Karpas-422 (cell line): ENCODE measurements around the gene TGFBI. TPM values are rescaled to one million over a fixed set of nuclear protein-coding genes. Genes with fewer than 3 reads are reported as not detected.

ENCODE experiments used
- DNase-seq: peaks from one replicate; pipeline ENCODE4 v3.0.0-alpha.2; 2015
- H2AFZ ChIP-seq: fragments of 200-600 bp; sonication (generic); 2 replicates; pipeline ENCODE4 v1.6.1; 2014; ENCODE audit warnings: antibody characterized with exemption, low read length, mixed read lengths
- H3K27ac ChIP-seq: fragments of 200-600 bp; sonication (generic); 2 replicates; pipeline ENCODE4 v1.5.1; 2014; ENCODE audit warnings: mild to moderate bottlenecking, low read length, moderate library complexity
- H3K27me3 ChIP-seq: fragments of 200-600 bp; sonication (generic); 2 replicates; pipeline ENCODE4 v1.6.1; 2014; ENCODE audit warnings: low read length, mixed read lengths
- H3K36me3 ChIP-seq: fragments of 200-600 bp; sonication (generic); 2 replicates; pipeline ENCODE4 v1.6.1; 2014; ENCODE audit warnings: low read length, mixed read lengths; ENCODE audit not compliant: insufficient read depth
- H3K4me1 ChIP-seq: fragments of 200-600 bp; sonication (generic); 2 replicates; pipeline ENCODE4 v1.6.1; 2014; ENCODE audit warnings: mild to moderate bottlenecking, low read length, mixed read lengths
- H3K4me2 ChIP-seq: fragments of 200-600 bp; sonication (generic); 2 replicates; pipeline ENCODE4 v1.6.1; 2014; ENCODE audit warnings: low read length, low read depth, mild to moderate bottlenecking; ENCODE audit not compliant: poor library complexity, severe bottlenecking
- H3K4me3 ChIP-seq: fragments of 200-600 bp; sonication (generic); 2 replicates; pipeline ENCODE4 v1.5.1; 2014; ENCODE audit warnings: mild to moderate bottlenecking, antibody characterized with exemption, low read length, mixed read lengths
- H3K79me2 ChIP-seq: fragments of 200-600 bp; sonication (generic); 2 replicates; pipeline ENCODE4 v1.6.1; 2014; ENCODE audit warnings: mild to moderate bottlenecking, low read length, mixed read lengths
- H3K9ac ChIP-seq: fragments of 200-600 bp; sonication (generic); 2 replicates; pipeline ENCODE4 v1.6.0; 2014; ENCODE audit warnings: low read length
- H3K9me2 ChIP-seq: fragments of 200-600 bp; sonication (generic), shearing (Covaris generic); replicated peaks from 2 replicates; pipeline ENCODE4 v1.6.0; 2014; ENCODE audit warnings: mild to moderate bottlenecking, low read length, moderate library complexity; ENCODE audit not compliant: insufficient read depth
- H3K9me3 ChIP-seq: fragments of 300-700, 200-600 bp; sonication (generic); 2 replicates; pipeline ENCODE4 v1.6.1; 2014; ENCODE audit warnings: low read length, mixed read lengths
- H4K20me1 ChIP-seq: fragments of 200-600 bp; sonication (generic); 2 replicates; pipeline ENCODE4 v1.6.1; 2014; ENCODE audit warnings: mild to moderate bottlenecking, antibody characterized with exemption, low read length, low read depth; ENCODE audit not compliant: insufficient read depth
- total RNA-seq: library from RNA; depleted of rRNA; stranded (reverse); fragments of >200 nt; shearing (Covaris generic); gene quantifications from 2 replicates; pipeline ENCODE4 v1.2.3, GENCODE V29; 2014; ENCODE audit warnings: low replicate concordance

The TGFBI gene
- total RNA-seq, 1 experiment from 2014 or later = not detected

DNA sequence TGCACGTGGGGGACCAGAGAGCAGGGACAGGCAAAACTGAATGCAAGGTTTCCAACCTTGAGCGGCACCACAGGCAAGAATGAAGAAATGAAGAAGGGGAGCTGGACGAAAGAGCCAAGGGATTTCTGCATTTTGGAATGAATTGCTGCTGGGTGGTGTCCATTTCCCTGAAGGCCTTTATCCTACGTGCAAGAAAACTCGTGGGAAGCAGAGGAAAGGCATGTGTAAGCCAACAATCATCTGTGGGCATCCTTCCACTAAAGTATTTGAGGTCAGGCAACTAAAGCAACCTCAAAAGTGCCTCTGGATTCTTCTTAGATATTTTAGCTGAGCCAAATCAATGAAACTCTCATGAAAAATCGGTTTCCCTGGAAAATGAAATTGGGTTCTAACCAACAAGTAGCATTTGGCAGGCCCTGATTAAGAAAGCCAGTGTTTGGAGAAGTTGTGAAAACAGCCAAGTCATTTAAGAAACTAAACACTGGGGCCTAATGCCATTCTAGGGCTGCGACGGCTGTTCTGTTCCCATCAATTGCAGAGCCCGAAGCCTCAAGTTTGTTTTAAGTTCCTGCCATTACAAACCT lies 4.7 kb upstream of the TGFBI start:
- no peak for DNase-seq
- Histone ChIP-seq H4K20me1 (no peaks in the 10 kb centered on the region), H3K9me2 (no peaks in the 10 kb centered on the region), H3K9me3 (no peaks in the 10 kb centered on the region), H3K27me3 (no peaks in the 10 kb centered on the region), H3K36me3 (no peaks in the 10 kb centered on the region), H3K4me3 (no peak overlapping the region), H3K4me1 (no peaks in the 10 kb centered on the region), H2AFZ (no peak overlapping the region), H3K9ac (no peak overlapping the region), H3K79me2 (no peaks in the 10 kb centered on the region), H3K4me2 (no peak overlapping the region), H3K27ac (no peak overlapping the region)

DNA sequence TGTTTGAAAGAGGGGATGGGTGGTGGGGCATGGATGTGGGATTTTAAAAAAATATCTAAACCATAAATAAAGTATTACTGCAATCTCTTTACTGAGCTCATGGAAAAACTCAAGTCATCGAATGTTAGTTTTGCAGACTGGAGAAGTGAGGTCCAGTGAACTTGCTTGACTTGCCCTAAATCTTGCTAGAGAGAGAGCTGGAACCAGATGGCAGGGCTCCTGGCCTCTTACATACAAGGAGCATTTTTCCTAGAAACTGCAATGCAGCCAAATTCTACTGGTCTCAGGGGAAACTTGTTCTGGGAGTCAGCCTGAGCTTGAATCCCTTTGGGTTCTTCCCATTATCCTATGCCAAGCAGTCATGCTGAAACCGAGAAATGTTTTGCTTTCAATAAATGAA lies 2.9 kb upstream of the TGFBI start:
- no peak overlapping the region for H3K4me2 ChIP-seq
- H3K9me3 ChIP-seq = no peaks in the 10 kb centered on the region
- no peaks in the 10 kb centered on the region for H3K9me2 ChIP-seq
- no peak overlapping the region for H3K27ac ChIP-seq
- no peak overlapping the region for H3K4me3 ChIP-seq
- DNase-seq = no peak
- H2AFZ ChIP-seq = no peak overlapping the region
- no peaks in the 10 kb centered on the region for H4K20me1 ChIP-seq
- H3K36me3 ChIP-seq = no peaks in the 10 kb centered on the region
- no peaks in the 10 kb centered on the region for H3K27me3 ChIP-seq
- H3K9ac ChIP-seq = no peak overlapping the region
- H3K79me2 ChIP-seq = no peaks in the 10 kb centered on the region
- H3K4me1 ChIP-seq = no peaks in the 10 kb centered on the region

DNA sequence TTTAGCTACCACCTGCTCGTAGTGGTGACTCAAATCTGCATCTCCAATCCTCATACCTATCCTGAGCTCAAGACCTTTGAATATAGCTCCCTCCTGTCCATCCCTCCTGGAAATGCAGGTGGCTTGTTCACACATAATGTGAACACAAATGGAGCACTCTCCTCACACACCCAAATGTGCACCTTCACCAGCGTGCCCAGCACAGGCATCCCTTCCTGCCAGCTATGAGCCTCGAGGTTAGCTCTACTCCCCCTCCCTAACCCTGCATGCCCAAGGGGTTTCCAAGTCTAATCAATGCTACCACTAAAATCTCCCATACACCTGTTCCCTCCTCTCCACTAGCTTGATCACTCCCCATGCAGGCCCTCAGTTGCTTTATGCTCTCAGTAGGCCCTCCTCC lies 2.2 kb upstream of the TGFBI start:
- Histone ChIP-seq H3K9me2 (no peaks in the 10 kb centered on the region), H3K4me3 (no peak overlapping the region), H3K36me3 (no peaks in the 10 kb centered on the region), H3K9ac (no peak overlapping the region), H3K27me3 (no peaks in the 10 kb centered on the region), H3K4me1 (no peaks in the 10 kb centered on the region), H3K27ac (no peak overlapping the region), H3K79me2 (no peaks in the 10 kb centered on the region), H4K20me1 (no peaks in the 10 kb centered on the region), H3K9me3 (no peaks in the 10 kb centered on the region), H2AFZ (no peak overlapping the region), H3K4me2 (no peak overlapping the region)
- no peak for DNase-seq

DNA sequence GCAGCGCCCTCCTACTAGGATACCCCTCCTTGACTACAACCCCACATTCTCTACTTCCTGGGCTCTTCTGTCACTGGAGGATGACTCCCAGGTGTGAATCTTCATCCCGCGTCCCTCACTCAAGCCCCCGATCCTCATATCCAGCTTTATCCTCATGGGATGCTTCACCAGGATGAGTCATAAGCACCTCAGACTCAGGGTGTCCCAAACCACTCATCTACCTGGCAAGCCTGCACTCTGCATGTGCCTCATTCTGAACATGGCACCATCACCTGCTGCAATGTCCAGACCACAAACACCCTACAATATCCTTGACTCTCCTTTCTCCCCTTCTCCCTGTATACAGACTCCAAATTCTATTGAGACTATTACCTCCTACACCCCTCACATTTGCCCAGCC lies 1.5 kb upstream of the TGFBI start:
- Histone ChIP-seq H3K9me2 (no peaks in the 10 kb centered on the region), H3K27me3 (no peaks in the 10 kb centered on the region), H3K36me3 (no peaks in the 10 kb centered on the region), H3K27ac (no peak overlapping the region), H3K4me1 (no peaks in the 10 kb centered on the region), H3K9me3 (no peaks in the 10 kb centered on the region), H3K4me2 (no peak overlapping the region), H2AFZ (no peak overlapping the region), H3K4me3 (no peak overlapping the region), H3K79me2 (no peaks in the 10 kb centered on the region), H3K9ac (no peak overlapping the region), H4K20me1 (no peaks in the 10 kb centered on the region)
- no peak for DNase-seq

DNA sequence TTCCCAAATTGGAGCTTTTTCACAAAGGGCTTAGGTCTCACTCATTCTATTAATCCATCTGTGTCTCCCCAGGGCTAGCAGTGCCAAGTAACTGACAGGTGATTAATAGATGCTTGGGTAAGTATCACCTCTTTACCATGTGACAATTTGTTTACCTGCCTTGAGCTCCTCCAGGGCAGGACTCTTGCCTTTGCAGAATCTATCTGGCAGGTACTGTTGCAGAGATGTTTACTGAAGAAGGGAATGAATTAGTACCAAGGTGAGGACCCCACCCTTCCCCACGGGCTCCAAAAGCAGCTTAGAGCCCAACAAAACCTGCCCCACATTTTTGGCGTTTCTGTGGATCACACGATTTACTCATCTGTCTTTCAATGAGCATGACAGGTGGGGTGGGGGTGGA lies 698 bp upstream of the TGFBI start:
- H3K4me1 ChIP-seq = no peaks in the 10 kb centered on the region
- H3K27me3 ChIP-seq = no peaks in the 10 kb centered on the region
- H3K79me2 ChIP-seq = no peaks in the 10 kb centered on the region
- H3K36me3 ChIP-seq = no peaks in the 10 kb centered on the region
- H2AFZ ChIP-seq = no peak overlapping the region
- no peak overlapping the region for H3K4me2 ChIP-seq
- no peaks in the 10 kb centered on the region for H4K20me1 ChIP-seq
- H3K9me3 ChIP-seq = no peaks in the 10 kb centered on the region
- H3K27ac ChIP-seq = no peak overlapping the region
- no peaks in the 10 kb centered on the region for H3K9me2 ChIP-seq
- H3K4me3 ChIP-seq = no peak overlapping the region
- no peak overlapping the region for H3K9ac ChIP-seq
- no peak for DNase-seq

DNA sequence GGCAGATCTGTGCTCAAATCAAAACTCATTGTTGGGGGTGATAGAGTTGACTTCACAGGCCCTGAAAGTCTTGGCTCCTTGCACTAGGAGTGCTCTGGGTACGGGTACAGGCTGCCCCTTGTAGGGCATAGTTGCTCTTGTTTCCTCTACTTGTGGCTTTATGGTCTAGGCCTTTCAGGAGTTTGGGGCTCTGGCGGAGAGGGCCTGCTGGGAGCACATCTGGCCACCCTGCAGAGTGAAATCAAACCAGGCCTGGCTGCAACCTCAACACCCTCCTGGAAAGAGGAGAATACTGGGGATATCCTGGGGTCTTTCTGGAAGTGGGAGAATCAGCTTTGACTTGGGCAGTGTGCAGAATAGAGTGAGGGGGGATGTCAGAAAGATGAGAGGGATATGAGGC lies 1.5 kb downstream of the TGFBI start:
- Histone ChIP-seq H3K36me3 (no peaks in the 10 kb centered on the region), H3K9me3 (no peaks in the 10 kb centered on the region), H3K27me3 (no peaks in the 10 kb centered on the region), H4K20me1 (no peaks in the 10 kb centered on the region), H3K27ac (no peak overlapping the region), H3K4me1 (peaks cover 15% of the 10 kb centered on the region), H3K9ac (no peak overlapping the region), H3K79me2 (no peaks in the 10 kb centered on the region), H3K9me2 (no peaks in the 10 kb centered on the region), H2AFZ (no peak overlapping the region), H3K4me2 (no peak overlapping the region), H3K4me3 (no peak overlapping the region)
- no peak for DNase-seq

DNA sequence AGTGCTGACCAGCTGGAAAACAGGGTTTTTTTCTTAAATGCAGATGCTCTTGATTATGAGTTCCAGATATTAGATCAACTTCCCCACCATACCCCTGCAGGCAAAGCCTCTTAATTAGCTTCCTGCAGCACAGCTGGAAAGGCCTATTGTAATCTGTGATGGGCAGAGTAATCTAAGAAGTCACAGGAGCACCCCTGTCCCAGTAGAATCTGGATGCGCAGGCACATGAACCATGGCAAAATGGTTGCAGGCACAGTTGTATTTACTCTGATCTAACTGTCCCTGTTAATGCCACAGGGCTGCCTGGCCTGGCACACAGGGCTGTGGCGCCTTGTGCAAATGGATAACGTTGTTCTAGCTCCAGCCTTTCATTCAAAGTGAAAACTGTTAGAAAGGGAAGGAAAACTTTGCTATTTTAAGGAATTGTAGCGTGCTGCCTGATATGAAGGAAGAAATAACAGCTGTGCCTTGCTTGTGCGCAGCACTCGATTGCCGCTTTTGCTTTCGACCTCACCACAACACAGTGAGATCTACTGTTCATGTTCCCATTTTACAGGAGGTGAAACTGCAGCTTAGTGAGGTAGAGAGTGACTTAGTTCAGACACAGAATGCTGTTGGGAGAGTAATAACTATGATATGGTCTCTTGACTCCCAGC lies 2.3 kb downstream of the TGFBI start:
- no peak for DNase-seq
- Histone ChIP-seq H3K4me2 (no peak overlapping the region), H3K27me3 (no peaks in the 10 kb centered on the region)

DNA sequence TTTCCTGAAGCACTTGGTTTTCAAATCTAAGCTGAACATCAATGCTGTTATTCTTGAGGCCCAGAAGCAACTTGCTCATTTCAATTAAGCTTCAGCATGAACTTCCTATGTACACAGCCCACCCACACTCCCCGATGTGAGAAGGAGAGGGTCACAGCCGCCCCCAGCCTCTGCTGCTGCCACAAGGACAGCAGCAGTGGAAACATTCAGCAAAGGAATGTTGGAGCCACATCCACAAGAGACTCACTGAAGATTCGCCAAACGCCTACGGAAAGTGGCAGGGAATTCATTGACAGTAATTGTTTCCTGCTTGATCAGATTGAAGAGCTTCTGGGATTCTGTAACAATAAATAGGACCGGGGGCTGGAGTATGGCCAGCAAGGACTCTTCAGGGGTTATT lies 2.9 kb downstream of the TGFBI start:
- no peak overlapping the region for H3K27ac ChIP-seq

More for the DNA sequence above, 2.3 kb downstream of the TGFBI start:
- peaks cover 15% of the 10 kb centered on the region for H3K4me1 ChIP-seq
- H3K4me3 ChIP-seq = no peak overlapping the region
- no peak overlapping the region for H3K27ac ChIP-seq
- H3K36me3 ChIP-seq = no peaks in the 10 kb centered on the region
- H3K9me2 ChIP-seq = no peaks in the 10 kb centered on the region
- no peak overlapping the region for H2AFZ ChIP-seq
- H4K20me1 ChIP-seq = no peaks in the 10 kb centered on the region
- H3K9ac ChIP-seq = no peak overlapping the region
- H3K79me2 ChIP-seq = no peaks in the 10 kb centered on the region
- no peaks in the 10 kb centered on the region for H3K9me3 ChIP-seq

More for the DNA sequence above, 2.9 kb downstream of the TGFBI start:
- Histone ChIP-seq H3K9me2 (no peaks in the 10 kb centered on the region), H3K9me3 (no peaks in the 10 kb centered on the region), H3K36me3 (no peaks in the 10 kb centered on the region), H2AFZ (no peak overlapping the region), H3K4me3 (no peak overlapping the region), H3K9ac (no peak overlapping the region), H3K4me2 (no peak overlapping the region), H3K27me3 (no peaks in the 10 kb centered on the region), H3K79me2 (no peaks in the 10 kb centered on the region), H3K4me1 (peaks cover 15% of the 10 kb centered on the region), H4K20me1 (no peaks in the 10 kb centered on the region)
- no peak for DNase-seq
